NCI-H82 treated with DMSO at 0.1 percent for 48 hours (cell line): Measurements from ENCODE around the gene PDHA1.

Experiments used
- DNase-seq: peaks from one replicate; lab custom pipeline; 2025; ENCODE audit not compliant: unreplicated experiment; lab: John Stamatoyannopoulos, UW

PDHA1 gene

GRCh38 chrX:19373351-19373891 is 29.7 kb downstream of the PDHA1 start:
- no peak for DNase-seq

GRCh38 chrX:19375546-19375945 is 31.8 kb downstream of the PDHA1 start:
- no peak for DNase-seq

- no peak for DNase-seq
Measured at GRCh38 chrX:19377799-19378198, 34.1 kb downstream of the PDHA1 start.

- no peak for DNase-seq
Measured at GRCh38 chrX:19381326-19381725, 37.6 kb downstream of the PDHA1 start.

- peak; percentile 11 for DNase-seq
Measured at GRCh38 chrX:19382555-19383145, 38.9 kb downstream of the PDHA1 start.

- no peak for DNase-seq
Measured at GRCh38 chrX:19386679-19387078, 43.0 kb downstream of the PDHA1 start.

- no peak for DNase-seq
Measured at GRCh38 chrX:19388064-19388679, 44.4 kb downstream of the PDHA1 start.

GRCh38 chrX:19388741-19389140 is 45.0 kb downstream of the PDHA1 start:
- DNase-seq = no peak

- DNase-seq = no peak
Measured at GRCh38 chrX:19389227-19389845, 45.6 kb downstream of the PDHA1 start.

GRCh38 chrX:19392078-19392477 is 48.4 kb downstream of the PDHA1 start:
- DNase-seq = no peak

GRCh38 chrX:19392703-19393102 is 49.0 kb downstream of the PDHA1 start:
- DNase-seq = no peak

GRCh38 chrX:19403696-19404095 is 60.0 kb downstream of the PDHA1 start:
- DNase-seq = no peak

GRCh38 chrX:19410259-19410658 is 66.5 kb downstream of the PDHA1 start:
- no peak for DNase-seq
